ENCODE measurements around the gene FCHO1. TPM values are rescaled to one million over a fixed set of nuclear protein-coding genes. Genes with fewer than 3 reads are reported as not detected.

FCHO1 gene
- total RNA-seq = 10 to 100 TPM; 85.4 to 87.2 TPM

DNA sequence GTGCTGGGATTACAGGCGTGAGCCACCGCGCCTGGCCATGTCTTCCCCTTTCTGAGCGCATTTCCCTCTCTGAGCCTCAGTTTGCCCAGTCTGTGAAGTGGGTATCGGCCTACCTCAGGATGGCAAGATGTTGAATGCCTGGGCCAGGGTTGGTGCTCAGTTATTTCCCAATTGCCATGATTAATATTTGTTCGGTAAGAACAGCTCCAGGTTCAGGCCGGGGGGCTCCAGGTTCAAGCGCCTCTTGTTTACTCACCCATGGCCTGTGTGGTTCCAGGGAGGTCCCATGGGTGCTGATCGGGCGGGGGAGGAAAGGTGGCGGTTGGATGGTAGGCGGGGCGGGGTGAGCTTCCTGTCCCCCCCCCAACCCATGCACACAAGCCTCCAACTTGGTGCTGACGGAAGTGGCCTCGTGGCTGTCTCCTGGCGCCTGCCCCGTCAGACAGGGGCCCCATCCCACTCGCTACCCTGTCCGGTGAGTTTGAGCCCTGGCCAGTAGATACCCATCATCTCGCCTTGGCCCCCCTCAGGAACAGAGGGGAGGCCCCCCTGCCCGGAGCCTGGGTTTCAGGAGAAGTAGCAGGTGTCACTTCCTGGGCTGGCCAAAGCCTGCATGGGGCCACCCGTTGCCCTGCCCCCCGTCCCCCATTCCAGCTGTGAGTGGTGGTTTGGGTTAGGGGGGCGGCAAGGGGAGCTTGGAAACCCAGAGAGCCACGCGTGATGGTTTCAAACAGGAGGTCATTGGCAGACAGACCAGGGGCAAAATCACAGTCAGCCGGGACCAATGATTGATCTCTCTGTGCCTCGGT is at the start of gene FCHO1:
FCHO1 (plus strand) TSS at position 375 of the 809 bp plus-strand sequence. CDS start 3,688 bp downstream, outside the sequence.

DNA sequence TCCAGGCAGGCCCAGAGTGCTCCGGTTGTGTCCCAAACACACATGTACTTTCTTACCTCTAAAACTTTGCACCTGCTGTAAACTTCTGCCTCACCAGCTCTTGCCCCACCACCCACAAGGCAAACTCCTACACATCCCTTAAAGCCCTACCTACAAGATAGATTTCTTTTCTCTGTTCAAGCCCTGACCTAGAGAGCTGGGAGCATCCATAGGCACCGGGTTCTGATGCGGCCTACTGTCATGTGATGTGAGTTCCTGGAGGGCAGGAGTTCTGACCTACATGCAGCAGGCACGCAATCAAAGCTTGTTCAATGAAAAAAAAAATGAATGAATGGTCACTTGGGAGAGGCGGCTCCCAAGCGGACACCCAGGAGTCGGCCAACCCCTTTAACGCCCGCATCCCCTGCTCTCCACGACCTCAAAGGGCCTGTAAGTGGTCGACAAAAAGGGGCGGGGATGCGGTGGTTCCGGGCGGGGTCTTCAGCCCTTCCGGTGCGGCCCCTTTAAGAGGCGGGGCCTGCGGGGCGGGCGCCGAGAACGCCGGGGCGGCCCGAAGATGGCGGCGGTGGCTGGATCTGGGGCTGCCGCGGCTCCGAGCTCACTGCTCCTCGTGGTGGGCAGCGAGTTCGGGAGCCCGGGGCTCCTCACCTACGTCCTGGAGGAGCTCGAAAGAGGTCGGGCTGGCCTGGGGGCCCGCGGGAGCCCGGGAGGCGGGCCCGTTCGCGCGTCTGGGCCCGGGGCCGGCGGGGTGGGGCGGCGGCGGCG is 32.1 kb upstream of the FCHO1 start, which contains the start of gene MAP1S:
MAP1S (plus strand) TSS at position 534 of the 765 bp plus-strand sequence; CDS start at position 557, 23 bp downstream.

DNA sequence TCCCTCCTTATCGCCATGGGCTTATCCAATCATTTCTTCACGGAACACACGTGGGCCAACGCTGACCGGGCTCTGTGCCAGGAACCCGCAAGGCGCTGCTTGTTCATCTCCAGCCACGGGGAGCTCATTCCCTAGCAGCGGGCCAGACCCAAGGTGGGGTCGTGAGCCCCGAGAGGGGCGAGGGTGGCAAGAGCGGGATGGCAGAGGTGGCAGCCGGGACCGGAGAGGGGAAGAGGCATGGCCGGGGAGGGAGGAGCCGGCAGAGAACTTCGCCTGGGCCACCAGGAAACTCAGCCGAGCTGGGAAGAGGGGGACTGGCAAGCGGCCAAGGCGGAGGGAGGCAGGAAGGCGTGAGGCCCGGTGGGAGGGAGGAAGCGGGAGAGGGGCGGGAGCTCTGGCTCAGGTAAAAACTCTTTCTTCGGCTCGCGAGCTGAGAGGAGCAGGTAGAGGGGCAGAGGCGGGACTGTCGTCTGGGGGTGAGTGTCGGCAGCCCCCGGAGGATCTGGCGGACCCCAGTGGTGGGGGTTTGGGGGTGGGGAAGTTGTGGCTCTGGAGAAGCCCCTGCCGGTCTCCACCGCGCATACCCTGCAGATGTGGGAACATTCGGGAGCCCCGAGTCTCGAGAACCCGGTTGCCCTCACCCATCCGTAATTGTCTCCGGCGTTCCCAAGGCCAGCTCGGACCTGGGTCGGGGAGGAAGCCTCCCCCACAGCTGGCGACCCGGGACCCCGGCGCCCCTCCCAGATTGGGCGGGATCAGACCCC is 43.6 kb downstream of the FCHO1 start, which contains the start of gene B3GNT3:
B3GNT3 (plus strand) TSS at position 408 of the 764 bp plus-strand sequence. CDS start 12,670 bp downstream, outside the sequence.

DNA sequence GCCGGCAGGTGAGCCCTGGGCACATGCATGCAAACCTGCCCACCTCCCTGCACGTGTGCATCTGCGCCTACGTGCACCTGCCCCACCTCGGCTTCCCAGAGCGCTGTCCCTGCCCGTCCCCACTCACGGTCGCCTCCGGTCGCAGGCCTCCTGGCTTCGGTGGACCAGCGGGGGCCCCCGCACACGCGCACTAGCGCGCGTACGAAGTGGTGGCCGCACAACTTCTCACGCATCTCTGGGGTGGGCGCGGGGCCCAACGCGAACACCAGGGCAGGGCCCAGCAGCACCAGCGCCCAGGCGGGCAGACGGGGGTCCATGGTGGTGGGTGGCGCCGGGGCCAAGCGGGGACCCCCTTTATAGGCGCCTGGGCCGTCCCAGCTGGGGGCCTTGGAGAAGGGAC is 69.9 kb downstream of the FCHO1 start, which contains the start of gene INSL3:
INSL3 (minus strand) TSS at position 330 of the 400 bp plus-strand sequence; CDS start at position 317, 13 bp downstream.

Other genes with a start within 250 kb of the FCHO1 start
- gene PGLS, start 239.8 kb upstream of the FCHO1 start, total RNA-seq = 100 to 1,000 TPM; 100 to 104 TPM
- gene COLGALT1, start 195.8 kb upstream of the FCHO1 start, total RNA-seq = 10 to 100 TPM; 52.0 to 54.4 TPM
- gene UNC13A, start 63.1 kb upstream of the FCHO1 start, total RNA-seq = under 1 TPM; 0.05 to 0.08 TPM
- 10 to 100 TPM; 61.2 to 62.4 TPM for gene MAP1S, start 32.0 kb upstream of the FCHO1 start, total RNA-seq
- not detected for gene B3GNT3, start 43.7 kb downstream of the FCHO1 start, total RNA-seq
- gene INSL3, start 70.0 kb downstream of the FCHO1 start, total RNA-seq = 1 to 10 TPM; 7.2 to 7.4 TPM
- gene JAK3, start 96.5 kb downstream of the FCHO1 start, total RNA-seq = 100 to 1,000 TPM; 204 to 209 TPM
- gene RPL18A, start 108.4 kb downstream of the FCHO1 start, total RNA-seq = 1,000 to 10,000 TPM; 3,229 to 3,239 TPM
- gene SLC5A5, start 120.5 kb downstream of the FCHO1 start, total RNA-seq = 1 to 10 TPM; 3.3 to 4.1 TPM
- 10 to 100 TPM; 51.5 to 52.7 TPM for gene CCDC124, start 181.5 kb downstream of the FCHO1 start, total RNA-seq
- gene KCNN1, start 215.6 kb downstream of the FCHO1 start, total RNA-seq = not detected

Measured in activated naive CD4-positive, alpha-beta T cell treated with anti-CD3 and anti-CD28 coated beads, Interleukin-2, amount 10 ng/mL, durations not matched to agents 5 hours and 36 hours (primary cell).